ENCODE results near the gene LYPLAL1. TPM values are rescaled to one million over a fixed set of nuclear protein-coding genes. Genes with fewer than 3 reads are reported as not detected.

The LYPLAL1 gene
- total RNA-seq, 1 experiment from 2014 or later = 40.0 TPM

- no peaks in the 10 kb centered on the region for H3K27me3 ChIP-seq (ENCODE audit: insufficient read depth, low read length)
- H3K9me3 ChIP-seq (ENCODE audit: control insufficient read depth in 1 of 2, insufficient read depth in 1 of 2, low read depth in 1 of 2, low read length in 2 of 2) = no peaks in the 10 kb centered on the region
- intact Hi-C loops (cut with micrococcal nuclease) = no loop called here
- no peak overlapping the region for H3K4me2 ChIP-seq (ENCODE audit: low read length)
- DNase-seq (ENCODE audit: low read depth, low spot score) (no peak), ATAC-seq (no peak)
- H3K4me1 ChIP-seq (ENCODE audit: control insufficient read depth in 1 of 2, insufficient read depth in 2 of 2, low read length in 2 of 2) = no peaks in the 10 kb centered on the region
- no peak overlapping the region for H3K27ac ChIP-seq (ENCODE audit: low read depth, low read length)
- H3K9me2 ChIP-seq (ENCODE audit: insufficient read depth) = no peaks in the 10 kb centered on the region
- H3K9ac ChIP-seq (ENCODE audit: low read length) = no peak overlapping the region
- ChIA-PET POLR2A (no interaction called here), RAD21 (ENCODE audit: low non-redundant PET in 1 of 2, low total read pairs in 2 of 2, uncharacterized antibody in 2 of 2, unreplicated experiment in 2 of 2) (no interaction called here), CTCF (interaction anchor here (0.9 kb wide), 1 partner anchor 11 kb away, joined by 3 read pairs; no protein-coding TSS in a partner anchor)
- no peak overlapping the region for H2AFZ ChIP-seq (ENCODE audit: low read depth, low read length, poor library complexity, severe bottlenecking)
- BruUV-seq (replicated peaks) = no TSS peak
- TF ChIP-seq EGR1 (IDR thresholded peaks at IDR 0.05; ENCODE audit: low read depth) (no peak), EZH2 (IDR thresholded peaks at IDR 0.05) (no peak), REST (IDR thresholded peaks at IDR 0.05; ENCODE audit: low read depth) (no peak), CBX3 (IDR thresholded peaks at IDR 0.05; ENCODE audit: low read depth) (no peak), TCF7L2 (IDR thresholded peaks at IDR 0.05; ENCODE audit: borderline replicate concordance, extremely low read depth, insufficient read depth, insufficient read length) (no peak)
- H3K79me2 ChIP-seq (ENCODE audit: insufficient read depth, low read length) = no peaks in the 10 kb centered on the region
- no peaks in the 10 kb centered on the region for H3K36me3 ChIP-seq (ENCODE audit: control insufficient read depth in 1 of 2, insufficient read depth in 2 of 2, low read length in 2 of 2)
- H4K20me1 ChIP-seq (ENCODE audit: insufficient read depth) = no peaks in the 10 kb centered on the region
- H3K4me3 ChIP-seq (replicated peaks in 1 of 2; ENCODE audit: low read depth in 1 of 2, low read length in 2 of 2) = no peak overlapping the region
Measured at GRCh38 chr1:219160967-219161366, 12.7 kb upstream of the LYPLAL1 start.

GRCh38 chr1:219161371-219161770, 12.3 kb upstream of the LYPLAL1 start:
- intact Hi-C loops (cut with micrococcal nuclease) = no loop called here
- CTCF ChIA-PET = interaction anchor here (0.9 kb wide), 1 partner anchor 12 kb away, joined by 3 read pairs; no protein-coding TSS in a partner anchor
- TF ChIP-seq ATF3 (IDR thresholded peaks at IDR 0.05) = no peak
- no peak for TF ChIP-seq EZH2 (IDR thresholded peaks at IDR 0.05)
- TF ChIP-seq EZH2phosphoT487 (IDR thresholded peaks at IDR 0.05; ENCODE audit: borderline replicate concordance) = no peak
- TF ChIP-seq ELF1 (IDR thresholded peaks at IDR 0.05; ENCODE audit: borderline replicate concordance, low read depth) = no peak
- TF ChIP-seq SRF (IDR thresholded peaks at IDR 0.05; ENCODE audit: low read depth) = no peak
- TF ChIP-seq CEBPB (IDR thresholded peaks at IDR 0.05; ENCODE audit: low read depth) = no peak
- TF ChIP-seq MAX (IDR thresholded peaks at IDR 0.05) = no peak
- TF ChIP-seq SP1 (IDR thresholded peaks at IDR 0.05; ENCODE audit: low read depth) = no peak
- TF ChIP-seq CBX3 (IDR thresholded peaks at IDR 0.05; ENCODE audit: low read depth) = no peak
- no peak for TF ChIP-seq JUND (IDR thresholded peaks at IDR 0.05)
- TF ChIP-seq SIN3A (IDR thresholded peaks at IDR 0.05; ENCODE audit: low read depth) = no peak
- no peak for TF ChIP-seq CTCF (IDR thresholded peaks at IDR 0.05 in 2 of 3, conservative IDR thresholded peaks at IDR 0.05 in 1 of 3; ENCODE audit: borderline replicate concordance in 1 of 3, insufficient read depth in 1 of 3, low read depth in 2 of 3, low read length in 2 of 3)
- no peak for TF ChIP-seq POLR2A (IDR thresholded peaks at IDR 0.05; ENCODE audit: borderline replicate concordance, extremely low read depth, insufficient read depth, insufficient read length)
- no peak for TF ChIP-seq ZNF274 (IDR thresholded peaks at IDR 0.05; ENCODE audit: low read depth, low read length)
- no peak for TF ChIP-seq TCF7L2 (IDR thresholded peaks at IDR 0.05; ENCODE audit: borderline replicate concordance, extremely low read depth, insufficient read depth, insufficient read length)
- TF ChIP-seq EGR1 (IDR thresholded peaks at IDR 0.05; ENCODE audit: low read depth) = no peak

More at GRCh38 chr1:219161371-219161770, 12.3 kb upstream of the LYPLAL1 start:
- ATAC-seq (no peak), DNase-seq (ENCODE audit: low read depth, low spot score) (no peak)
- Histone ChIP-seq H3K9me2 (ENCODE audit: insufficient read depth) (no peaks in the 10 kb centered on the region), H3K9me3 (ENCODE audit: control insufficient read depth in 1 of 2, insufficient read depth in 1 of 2, low read depth in 1 of 2, low read length in 2 of 2) (no peaks in the 10 kb centered on the region), H3K9ac (ENCODE audit: low read length) (no peak overlapping the region), H3K36me3 (ENCODE audit: control insufficient read depth in 1 of 2, insufficient read depth in 2 of 2, low read length in 2 of 2) (no peaks in the 10 kb centered on the region), H3K4me1 (ENCODE audit: control insufficient read depth in 1 of 2, insufficient read depth in 2 of 2, low read length in 2 of 2) (no peaks in the 10 kb centered on the region), H3K27me3 (ENCODE audit: insufficient read depth, low read length) (no peaks in the 10 kb centered on the region), H4K20me1 (ENCODE audit: insufficient read depth) (no peaks in the 10 kb centered on the region), H2AFZ (ENCODE audit: low read depth, low read length, poor library complexity, severe bottlenecking) (no peak overlapping the region), H3K4me2 (ENCODE audit: low read length) (no peak overlapping the region), H3K4me3 (replicated peaks in 1 of 2; ENCODE audit: low read depth in 1 of 2, low read length in 2 of 2) (no peak overlapping the region), H3K79me2 (ENCODE audit: insufficient read depth, low read length) (no peaks in the 10 kb centered on the region), H3K27ac (ENCODE audit: low read depth, low read length) (no peak overlapping the region)
- RAD21 ChIA-PET (ENCODE audit: low non-redundant PET in 1 of 2, low total read pairs in 2 of 2, uncharacterized antibody in 2 of 2, unreplicated experiment in 2 of 2) = no interaction called here
- BruUV-seq (replicated peaks) = no TSS peak
- POLR2A ChIA-PET = no interaction called here
